Gastroesophageal sphincter (tissue), 3 donors: ENCODE data around the gene KRTAP4-9.
"Not testable (repeated sequence)": the region's sequence is repeated elsewhere in the genome, so short reads cannot be mapped to it uniquely, and the experiment has no call there.

Experiments
- CTCF ChIP-seq, 4 experiments: fragments of 200-600 bp in 2 of 4; fragments of 450-650 bp in 2 of 4; sonication (generic) in 1 of 4; IDR thresholded peaks; one replicate each; pipeline ENCODE4 v1.5.1; 2017 to 2019; ENCODE audit warnings: antibody characterized with exemption in 4 of 4, mild to moderate bottlenecking in 2 of 4, moderate library complexity in 2 of 4
- POLR2A ChIP-seq, 2 donors: fragments of 450-650 bp; IDR thresholded peaks; one replicate each; pipeline ENCODE4 v1.6.1; 2017; ENCODE audit warnings: antibody characterized with exemption in 2 of 2, mild to moderate bottlenecking in 2 of 2, moderate library complexity in 1 of 2
- POLR2AphosphoS5 ChIP-seq: sonication (generic); formaldehyde crosslinking; IDR thresholded peaks from one replicate; pipeline ENCODE4 v1.6.1; 2017; ENCODE audit warnings: antibody characterized with exemption

DNA sequence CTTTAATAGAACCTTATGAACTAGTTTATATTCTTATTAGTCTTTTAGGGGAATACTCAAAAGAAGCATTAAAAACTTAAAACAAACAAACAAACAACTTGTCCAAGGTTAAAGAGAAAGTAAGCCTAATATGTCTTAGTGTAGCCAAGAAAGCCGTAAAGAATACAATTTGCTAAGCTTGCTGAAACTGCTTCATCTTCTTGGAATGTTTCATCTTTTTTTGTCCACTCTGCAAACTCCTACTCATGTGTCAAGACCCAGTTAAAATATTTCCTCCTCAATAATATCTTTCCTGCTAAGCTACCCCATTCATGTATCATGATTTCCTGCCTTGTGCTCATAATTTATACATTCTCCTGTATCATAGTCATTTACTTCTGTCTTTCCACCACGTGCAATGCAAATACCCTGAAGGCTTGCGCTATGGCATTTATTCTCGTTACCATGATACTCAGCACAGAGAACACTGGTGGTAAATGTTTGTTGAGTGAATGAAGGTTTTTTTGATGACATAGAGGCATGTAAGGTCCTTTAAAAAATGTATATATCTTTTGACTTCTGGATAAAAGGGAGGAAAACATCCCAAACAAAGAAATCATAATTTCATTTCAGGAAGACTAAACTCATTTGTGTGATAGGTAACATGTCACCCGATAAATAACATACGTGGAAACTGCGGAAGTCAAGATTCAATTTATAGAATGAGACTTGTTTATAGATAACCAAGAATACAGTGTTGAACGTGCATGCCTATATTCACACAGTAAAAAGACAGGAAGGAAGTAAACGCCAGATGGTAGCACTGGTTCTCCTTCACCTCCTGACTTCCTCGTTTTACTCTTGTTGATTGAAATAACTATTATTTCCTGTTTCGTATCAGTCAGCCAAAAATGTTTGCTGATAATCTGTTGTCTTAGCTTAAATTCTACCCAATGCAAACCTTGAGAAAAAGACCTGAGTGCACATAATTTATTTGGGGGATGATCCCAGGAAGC, 14.8 kb downstream of the KRTAP4-9 start:
- not testable (repeated sequence) for TF ChIP-seq CTCF (IDR thresholded peaks at IDR 0.05); POLR2A (IDR thresholded peaks at IDR 0.05); POLR2AphosphoS5
